ENCODE results near the gene EFL1.

DNA sequence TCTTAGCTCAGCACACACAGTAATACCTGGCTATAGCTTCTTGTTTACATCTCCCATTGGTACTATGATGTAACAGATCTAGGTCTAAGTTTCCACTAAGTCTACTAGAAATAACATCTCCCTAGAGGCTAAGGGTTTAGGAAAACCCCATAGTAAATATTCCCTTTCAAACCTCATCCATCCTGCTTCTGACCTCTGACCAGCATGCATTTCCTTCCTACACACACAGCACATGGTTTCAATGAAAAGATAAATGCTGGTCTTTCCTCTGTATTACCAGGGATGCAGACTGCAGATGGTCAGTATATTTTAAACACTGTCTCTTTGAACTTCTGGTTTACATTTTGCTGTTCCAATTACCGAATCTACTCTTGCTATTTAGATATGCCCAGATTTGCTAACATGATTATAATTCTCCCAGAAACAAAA, 96.6 kb downstream of the EFL1 start:
- TF ChIP-seq GATA2 (IDR thresholded peaks at IDR 0.05; ENCODE audit: low read depth, low read length) (peak; percentile 58; the same call in 1 of the 2 replicates), GATA3 (IDR thresholded peaks at IDR 0.05; ENCODE audit: low read depth, low read length) (peak; percentile 83)
